Keratinocyte (primary cell): ENCODE measurements around the gene SH3D19. TPM values are rescaled to one million over a fixed set of nuclear protein-coding genes. Genes with fewer than 3 reads are reported as not detected.

Experiments used
- DNase-seq: peaks from one replicate; pipeline ENCODE4 v3.0.0-alpha.2; 2011; ENCODE audit warnings: low read depth, missing footprints, low spot score
- FAIRE-seq: peaks from 2 replicates; lab custom pipeline; 2011; peaks lifted over from hg19 to GRCh38; lab: Jason Lieb, UNC
- H2AFZ ChIP-seq: 2 replicates; pipeline ENCODE4 v1.6.0; 2012; ENCODE audit warnings: low read length, control low read depth, inconsistent platforms; ENCODE audit not compliant: control insufficient read depth
- H3K27ac ChIP-seq: 2 replicates; pipeline ENCODE4 v1.5.1; 2011; ENCODE audit warnings: low read length; ENCODE audit not compliant: control insufficient read depth, insufficient read depth
- H3K27me3 ChIP-seq: 3 replicates; pipeline ENCODE4 v1.6.0; 2011; ENCODE audit warnings: low read length; ENCODE audit not compliant: control insufficient read depth, insufficient read depth; ENCODE audit errors: extremely low read depth
- H3K36me3 ChIP-seq, 2 experiments: 2 replicates in 1 of 2; 3 replicates in 1 of 2; pipeline ENCODE4 v1.5.1; 2011; ENCODE audit warnings: low read length in 2 of 2, mild to moderate bottlenecking in 1 of 2; ENCODE audit not compliant: control insufficient read depth in 2 of 2, insufficient read depth in 2 of 2; ENCODE audit errors: extremely low read depth in 1 of 2
- H3K4me1 ChIP-seq: 3 replicates; pipeline ENCODE4 v1.5.1; 2011; ENCODE audit warnings: low read length; ENCODE audit not compliant: control insufficient read depth, insufficient read depth; ENCODE audit errors: extremely low read depth
- H3K4me2 ChIP-seq: 3 replicates; pipeline ENCODE4 v1.6.0; 2011; ENCODE audit warnings: low read depth, low read length; ENCODE audit not compliant: control insufficient read depth, insufficient read depth; ENCODE audit errors: extremely low read depth
- H3K4me3 ChIP-seq, 3 experiments: fragments of 200-600 bp in 1 of 3; sonication (generic) in 1 of 3; 2 replicates in 2 of 3; 3 replicates in 1 of 3; pipeline ENCODE4 v1.5.1; 2011 to 2016; ENCODE audit warnings: low read length in 3 of 3, mild to moderate bottlenecking in 3 of 3, control low read depth in 2 of 3, inconsistent platforms in 1 of 3, low read depth in 1 of 3, mixed read lengths in 1 of 3, mixed run types in 1 of 3, moderate library complexity in 1 of 3; ENCODE audit not compliant: control insufficient read depth in 2 of 3, insufficient read depth in 2 of 3; ENCODE audit errors: extremely low read depth in 1 of 3
- H3K79me2 ChIP-seq: 2 replicates; pipeline ENCODE4 v1.6.0; 2012; ENCODE audit warnings: low read length; ENCODE audit not compliant: control insufficient read depth, insufficient read depth
- H3K9ac ChIP-seq: 3 replicates; pipeline ENCODE4 v1.6.0; 2011; ENCODE audit warnings: low read length; ENCODE audit not compliant: control insufficient read depth, insufficient read depth; ENCODE audit errors: extremely low read depth
- H3K9me1 ChIP-seq: 3 replicates; pipeline ENCODE4 v1.6.0; 2011; ENCODE audit warnings: low read length; ENCODE audit not compliant: control insufficient read depth, insufficient read depth; ENCODE audit errors: extremely low read depth
- H3K9me3 ChIP-seq: 2 replicates; pipeline ENCODE4 v1.5.1; 2012; ENCODE audit warnings: low read depth, low read length; ENCODE audit not compliant: control insufficient read depth
- H4K20me1 ChIP-seq: 3 replicates; pipeline ENCODE4 v1.6.0; 2011; ENCODE audit warnings: low read length; ENCODE audit not compliant: control insufficient read depth, insufficient read depth; ENCODE audit errors: extremely low read depth
- CTCF ChIP-seq, 3 experiments: IDR thresholded peaks in 1 of 3; conservative IDR thresholded peaks in 1 of 3; optimal IDR thresholded peaks in 1 of 3; 2 replicates in 2 of 3; 3 replicates in 1 of 3; pipeline versions ENCODE3 to v1.5.1; 2011; ENCODE audit warnings: low read length in 3 of 3, mild to moderate bottlenecking in 3 of 3, moderate library complexity in 2 of 3, control low read depth in 1 of 3, inconsistent platforms in 1 of 3; ENCODE audit not compliant: insufficient read depth in 2 of 3; ENCODE audit errors: extremely low read depth in 1 of 3
- EZH2 ChIP-seq: IDR thresholded peaks from one replicate; pipeline ENCODE4 v1.6.1; 2012; ENCODE audit warnings: inconsistent platforms, mild to moderate bottlenecking, low read length, moderate library complexity
- dilution Hi-C: fragments of 300-500 bp; cut with MboI; formaldehyde crosslinking; loops from one replicate; pipeline ENCODE4 v1.7.0; 2020; ENCODE audit warnings: low sequenced_read_pairs; ENCODE audit not compliant: extremely low pct_ligation_motif_present
- polyA plus RNA-seq, 5 experiments: library from polyadenylated mRNA; depleted of rRNA in 3 of 5; stranded (reverse) in 3 of 5; stranded (forward) in 1 of 5; unstranded in 1 of 5; fragments of >200 nt; gene quantifications; 1 replicate in 1 of 5; 2 replicates in 3 of 5; 3 replicates in 1 of 5; pipeline versions ENCODE4 v1.2.1 to v1.2.3, GENCODE V29; 2011 to 2012; ENCODE audit warnings: missing spikeins in 2 of 5, low read depth in 1 of 5, low replicate concordance in 1 of 5

SH3D19 gene
- polyA plus RNA-seq, 1 donor (not counting 4 experiments of a cell fraction or from before 2014, with no cell fraction given), result 24.8 TPM

GRCh38 chr4:151316645-151317044 is 8.8 kb downstream of the SH3D19 start:
- Histone ChIP-seq H3K27me3 (no peaks in the 10 kb centered on the region), H3K9me1 (no peaks in the 10 kb centered on the region), H3K4me2 (no peak overlapping the region), H3K4me3 (no peak overlapping the region), H3K79me2 (peaks cover 72% of the 10 kb centered on the region), H3K36me3 (peaks cover 0 to 2% of the 10 kb centered on the region in 2 experiments), H2AFZ (no peak overlapping the region), H3K4me1 (peaks cover 39% of the 10 kb centered on the region), H3K27ac (no peak overlapping the region), H3K9ac (no peak overlapping the region), H4K20me1 (no peaks in the 10 kb centered on the region), H3K9me3 (no peaks in the 10 kb centered on the region)
- TF ChIP-seq EZH2 (no peak), CTCF (optimal IDR thresholded peaks at IDR 0.05 in 1 of 3, IDR thresholded peaks at IDR 0.05 in 1 of 3, conservative IDR thresholded peaks at IDR 0.05 in 1 of 3; ENCODE audit: extremely low read depth in 1 of 3, insufficient read depth in 2 of 3, low read length in 3 of 3) (no peak)
- DNase-seq (no peak), FAIRE-seq (no peak)
- dilution Hi-C loops, result no loop called here

- no peaks in the 10 kb centered on the region for H4K20me1 ChIP-seq
- H3K4me3 ChIP-seq, result no peak overlapping the region
- H3K9me1 ChIP-seq, result no peaks in the 10 kb centered on the region
- H3K27ac ChIP-seq, result peak overlapping the region; percentile 53
- H3K9me3 ChIP-seq, result no peaks in the 10 kb centered on the region
- no peak for TF ChIP-seq CTCF (optimal IDR thresholded peaks at IDR 0.05 in 1 of 3, IDR thresholded peaks at IDR 0.05 in 1 of 3, conservative IDR thresholded peaks at IDR 0.05 in 1 of 3; ENCODE audit: extremely low read depth in 1 of 3, insufficient read depth in 2 of 3, low read length in 3 of 3)
- no peak for TF ChIP-seq EZH2
- peaks cover 37% of the 10 kb centered on the region for H3K4me1 ChIP-seq
- peaks cover 0 to 2% of the 10 kb centered on the region in 2 experiments for H3K36me3 ChIP-seq
- dilution Hi-C loops, result no loop called here
- FAIRE-seq (peak; percentile 93), DNase-seq (no peak)
- no peak overlapping the region for H2AFZ ChIP-seq
- H3K27me3 ChIP-seq, result no peaks in the 10 kb centered on the region
- H3K79me2 ChIP-seq, result peaks cover 72% of the 10 kb centered on the region
- peak overlapping the region; percentile 43 for H3K4me2 ChIP-seq
- no peak overlapping the region for H3K9ac ChIP-seq
Observed at GRCh38 chr4:151315212-151315886, 10.1 kb downstream of the SH3D19 start.
